Fibroblast of upper back skin (primary cell): Measurements from ENCODE around the gene SBF1.
"Not testable (repeated sequence)": the region's sequence is repeated elsewhere in the genome, so short reads cannot be mapped to it uniquely, and the experiment has no call there.

Experiments
- DNase-seq: peaks from one replicate; pipeline ENCODE4 v3.0.0-alpha.2; 2013

Gene SBF1

DNA sequence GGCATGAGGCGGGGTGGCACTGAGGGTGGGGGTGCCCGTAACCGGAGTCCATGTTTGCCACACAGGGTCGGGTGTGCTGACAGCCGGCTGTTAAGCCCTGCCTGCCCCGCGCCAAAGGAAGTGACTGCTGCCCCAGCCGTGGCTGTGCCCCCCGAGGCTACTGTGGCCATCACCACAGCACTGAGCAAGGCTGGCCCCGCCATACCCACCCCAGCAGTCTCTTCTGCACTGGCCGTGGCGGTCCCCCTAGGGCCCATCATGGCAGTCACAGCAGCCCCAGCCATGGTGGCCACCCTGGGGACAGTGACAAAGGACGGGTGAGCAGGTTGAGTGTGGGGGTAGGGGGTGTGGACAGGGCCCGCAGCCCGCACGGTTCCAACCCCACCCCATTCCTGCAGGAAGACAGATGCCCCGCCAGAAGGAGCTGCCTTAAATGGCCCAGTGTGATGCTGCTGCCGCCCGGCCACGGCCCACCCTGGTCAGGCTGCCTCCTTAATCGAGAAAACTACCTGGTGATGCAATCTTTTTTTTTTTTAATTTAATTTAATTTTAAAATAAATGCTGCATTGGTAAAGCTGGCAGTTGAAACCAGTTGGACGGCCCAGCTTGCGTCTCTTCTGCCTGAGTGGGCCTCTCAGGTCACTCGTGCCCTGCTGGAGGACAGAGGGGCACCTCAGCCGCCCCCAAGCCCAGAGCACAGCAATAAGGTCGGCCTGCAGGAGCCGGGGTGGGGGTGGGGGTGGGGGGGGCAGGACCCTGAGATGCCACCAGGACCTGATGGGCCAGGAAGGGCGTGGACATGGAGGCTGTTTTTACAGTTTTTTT is 30.8 kb downstream of the SBF1 start:
- DNase-seq, result no peak

- no peak for DNase-seq
These were observed 31.6 kb downstream of the SBF1 start for GRCh38 chr22:50443197-50443596.

DNA sequence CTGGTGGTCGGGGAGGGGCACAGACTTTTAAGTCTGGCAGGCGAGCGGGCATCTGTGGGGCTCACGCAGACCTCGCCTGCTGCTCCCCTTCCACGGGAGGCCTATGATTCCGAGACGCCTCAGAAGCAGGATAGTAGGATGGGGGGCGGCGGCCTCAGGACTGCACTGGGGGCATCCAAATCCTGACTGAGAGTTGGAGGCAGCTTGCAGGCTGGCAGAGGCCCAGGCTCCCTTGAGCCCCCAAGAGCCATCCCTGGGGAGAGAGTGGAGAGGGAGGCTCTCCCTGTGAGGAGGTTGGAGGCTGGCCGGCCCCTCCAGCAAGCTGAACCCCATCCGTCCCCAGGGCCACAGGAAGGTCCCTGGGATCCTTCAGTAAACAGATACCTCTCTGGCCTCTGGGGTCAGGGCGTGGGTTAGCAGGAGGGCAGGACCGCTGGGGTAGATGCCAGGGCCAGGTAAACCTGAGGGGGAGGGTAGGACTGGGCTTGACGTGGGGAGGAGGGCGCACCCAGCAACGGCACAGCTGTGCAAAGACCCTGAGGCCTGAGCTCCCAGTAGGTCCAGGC is 33.3 kb downstream of the SBF1 start:
- no peak for DNase-seq

DNA sequence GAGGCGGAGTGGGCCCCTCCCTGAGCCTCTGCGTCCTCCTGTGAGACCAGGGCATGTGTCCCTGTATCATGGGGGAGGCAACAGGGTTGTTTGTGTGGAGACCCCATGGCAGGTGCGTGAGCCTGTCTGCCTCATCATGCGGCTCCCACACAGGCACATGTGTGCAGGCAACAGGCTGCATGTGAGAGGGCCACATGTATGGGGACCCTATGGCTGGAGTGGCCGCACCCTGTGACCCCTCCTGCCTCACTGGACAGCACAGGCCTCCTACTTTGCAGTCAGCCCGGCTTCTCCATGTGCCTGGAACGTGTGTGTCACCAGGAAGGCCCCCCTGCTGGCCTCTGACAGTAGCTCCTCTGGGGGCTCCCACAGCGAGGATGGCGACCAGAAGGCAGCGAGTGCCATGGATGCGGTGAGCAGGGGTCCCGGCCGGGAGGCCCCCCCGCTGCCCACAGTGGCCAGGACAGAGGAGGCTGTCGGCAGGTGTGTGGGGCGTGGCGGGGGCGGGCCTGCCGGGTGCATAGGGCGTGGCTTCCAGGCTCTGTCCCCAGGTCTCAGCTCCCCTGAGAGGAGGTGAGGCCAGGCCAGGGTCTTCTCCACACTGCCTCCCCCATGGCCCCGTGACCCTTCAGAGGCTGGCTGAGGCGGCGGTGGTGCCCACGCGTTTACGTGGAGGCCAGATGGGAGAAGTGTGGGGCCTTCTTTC is 34.1 kb downstream of the SBF1 start:
- DNase-seq, result no peak

GRCh38 chr22:50439871-50440331 is 34.9 kb downstream of the SBF1 start:
- no peak for DNase-seq

- DNase-seq, result no peak
These were observed 35.4 kb downstream of the SBF1 start for GRCh38 chr22:50439314-50439870.

DNA sequence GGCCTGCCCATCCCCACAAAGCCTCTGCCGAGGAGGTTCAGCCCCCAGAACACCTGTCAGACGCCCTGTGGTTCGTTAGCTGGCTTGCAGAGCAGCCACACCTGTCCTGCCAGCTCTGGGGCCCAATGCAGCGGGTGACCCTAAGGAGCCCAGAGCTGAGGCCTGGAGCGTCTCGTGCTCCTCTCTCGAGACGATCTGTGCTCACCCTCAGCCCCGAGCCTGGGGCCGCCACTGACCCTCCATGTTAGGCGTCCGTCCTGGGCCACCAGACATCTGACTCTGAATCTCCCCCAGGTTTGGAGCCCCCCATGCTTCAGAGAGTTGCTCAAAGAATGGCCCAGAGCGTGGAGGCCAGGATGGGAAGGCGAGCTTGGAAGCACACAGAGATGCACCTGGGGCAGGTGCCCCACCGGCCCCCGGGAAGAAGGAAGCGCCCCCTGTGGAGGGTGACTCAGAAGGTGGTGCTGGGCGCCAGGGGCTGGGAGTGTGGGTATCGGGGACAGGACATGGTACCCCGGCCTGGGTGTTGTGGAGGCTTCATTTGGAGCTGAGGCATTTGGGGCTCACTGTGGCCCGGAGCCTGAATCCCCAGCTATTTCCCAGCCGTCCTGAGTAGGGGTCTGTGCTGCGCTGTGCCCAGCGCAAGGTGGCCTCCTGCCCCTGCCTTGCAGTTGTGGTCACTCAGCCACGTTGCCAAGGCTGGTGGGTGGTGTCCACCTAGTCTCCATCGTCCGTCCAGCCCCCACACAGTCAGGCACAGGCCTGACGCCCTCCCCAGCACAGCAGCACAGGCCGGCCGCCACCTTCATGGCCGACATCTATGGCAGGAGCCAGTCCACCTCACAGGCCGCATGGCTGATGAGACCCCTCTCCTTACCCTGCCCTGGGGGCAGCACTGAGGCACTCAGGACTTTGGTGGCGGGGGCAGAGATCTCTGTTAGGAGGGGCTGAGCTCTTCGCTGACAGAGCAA is 36.2 kb downstream of the SBF1 start:
- DNase-seq, result no peak

- no peak for DNase-seq
These were observed 37.1 kb downstream of the SBF1 start for GRCh38 chr22:50437511-50438304.

- no peak for DNase-seq
These were observed 37.9 kb downstream of the SBF1 start for GRCh38 chr22:50436841-50437341.

DNA sequence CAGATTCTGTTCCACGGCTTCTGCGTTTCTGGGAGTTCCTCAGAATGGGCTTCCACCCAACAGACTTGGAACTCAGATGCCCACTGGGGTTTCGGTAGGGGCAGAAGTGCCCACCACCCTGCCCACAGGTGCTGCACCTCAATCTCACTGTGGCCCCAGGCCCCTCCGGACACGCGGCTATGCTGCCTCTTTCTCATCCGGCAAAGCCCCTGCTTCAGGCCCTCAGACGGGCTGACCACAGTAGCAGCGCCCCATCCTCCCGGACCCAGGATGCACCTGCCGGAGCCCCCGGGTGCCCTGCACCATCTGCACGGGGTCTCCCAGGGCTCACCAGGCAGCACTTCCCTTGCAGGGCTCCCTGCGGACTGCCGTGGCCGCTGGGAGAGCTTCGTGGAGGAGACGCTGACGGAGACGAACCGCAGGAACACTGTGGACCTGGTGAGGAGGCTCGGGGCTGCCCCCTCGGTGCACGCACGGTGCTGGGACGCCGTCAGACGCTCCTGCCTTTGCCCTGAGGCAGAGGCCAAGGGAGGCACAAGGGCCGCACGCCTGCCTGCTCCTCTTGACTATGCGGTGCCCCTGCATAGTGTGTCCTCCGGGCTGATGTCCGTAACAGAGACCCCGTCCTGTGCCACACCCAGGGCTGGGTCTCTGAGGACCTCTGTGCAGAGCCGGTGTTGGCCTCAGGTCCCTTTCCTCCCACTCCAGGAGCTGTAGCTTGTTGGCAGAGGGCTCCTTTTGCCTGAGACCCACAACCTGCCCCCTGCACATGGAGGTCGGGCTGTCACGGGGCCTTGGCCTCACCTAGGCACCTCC is 38.6 kb downstream of the SBF1 start:
- no peak for DNase-seq

GRCh38 chr22:50435291-50436014 is 39.4 kb downstream of the SBF1 start:
- DNase-seq, result no peak

DNA sequence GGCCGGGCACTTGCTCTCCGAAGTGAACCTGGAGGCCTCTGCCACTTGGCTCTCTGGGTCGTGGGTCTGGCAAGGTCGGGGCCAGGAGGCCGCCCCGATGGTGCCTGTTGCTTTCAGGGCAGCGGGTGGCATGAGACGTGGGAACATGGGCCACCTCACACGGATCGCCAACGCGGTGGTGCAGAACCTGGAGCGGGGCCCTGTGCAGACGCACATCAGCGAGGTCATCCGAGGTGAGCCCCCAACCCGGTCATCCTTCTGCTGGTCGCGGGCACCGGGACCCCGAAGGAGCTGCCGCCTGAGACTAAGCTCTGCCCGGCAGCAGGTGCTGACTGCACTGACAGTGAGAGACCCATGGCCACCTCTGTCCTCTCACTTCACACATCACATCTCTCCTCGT is 40.0 kb downstream of the SBF1 start:
- no peak for DNase-seq

GRCh38 chr22:50432877-50433510 is 41.8 kb downstream of the SBF1 start:
- DNase-seq, result not testable (repeated sequence)

DNA sequence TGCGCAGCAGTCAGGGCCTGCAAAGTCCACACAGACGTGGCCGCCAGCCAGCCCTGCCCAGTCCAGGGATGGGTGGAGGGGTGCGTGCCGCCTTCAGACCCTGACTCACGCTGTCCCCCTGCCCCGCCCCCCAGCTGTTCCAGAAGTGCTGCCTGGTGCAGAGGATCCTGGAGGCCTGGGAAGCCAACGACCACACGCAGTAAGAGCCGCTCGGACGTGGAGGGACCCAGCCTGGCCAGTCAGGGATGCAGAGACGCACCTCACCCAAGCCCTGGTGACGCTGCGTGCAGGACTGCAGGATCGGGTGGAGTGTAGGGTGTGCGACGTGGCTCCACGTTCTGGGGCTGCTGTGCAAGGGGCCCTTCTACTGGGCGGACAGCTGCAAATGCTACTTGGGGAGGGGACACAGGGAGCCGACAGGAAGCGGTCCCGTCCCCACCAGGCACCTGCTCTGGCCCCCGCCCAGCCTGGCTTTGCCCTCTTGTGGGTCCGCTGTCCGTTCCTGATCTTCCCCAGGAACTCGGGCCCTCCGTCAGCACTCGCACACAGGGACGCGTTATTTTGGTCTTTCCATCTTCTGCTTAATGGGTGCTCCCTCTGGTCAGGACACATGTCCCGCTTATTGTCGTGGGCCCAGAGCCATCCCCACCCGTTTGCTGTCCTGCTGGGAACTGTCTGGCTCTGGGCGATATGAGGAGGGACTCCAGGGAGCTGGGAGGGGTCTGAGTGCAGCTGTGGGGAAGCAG is 42.5 kb downstream of the SBF1 start:
- DNase-seq, result no peak

DNA sequence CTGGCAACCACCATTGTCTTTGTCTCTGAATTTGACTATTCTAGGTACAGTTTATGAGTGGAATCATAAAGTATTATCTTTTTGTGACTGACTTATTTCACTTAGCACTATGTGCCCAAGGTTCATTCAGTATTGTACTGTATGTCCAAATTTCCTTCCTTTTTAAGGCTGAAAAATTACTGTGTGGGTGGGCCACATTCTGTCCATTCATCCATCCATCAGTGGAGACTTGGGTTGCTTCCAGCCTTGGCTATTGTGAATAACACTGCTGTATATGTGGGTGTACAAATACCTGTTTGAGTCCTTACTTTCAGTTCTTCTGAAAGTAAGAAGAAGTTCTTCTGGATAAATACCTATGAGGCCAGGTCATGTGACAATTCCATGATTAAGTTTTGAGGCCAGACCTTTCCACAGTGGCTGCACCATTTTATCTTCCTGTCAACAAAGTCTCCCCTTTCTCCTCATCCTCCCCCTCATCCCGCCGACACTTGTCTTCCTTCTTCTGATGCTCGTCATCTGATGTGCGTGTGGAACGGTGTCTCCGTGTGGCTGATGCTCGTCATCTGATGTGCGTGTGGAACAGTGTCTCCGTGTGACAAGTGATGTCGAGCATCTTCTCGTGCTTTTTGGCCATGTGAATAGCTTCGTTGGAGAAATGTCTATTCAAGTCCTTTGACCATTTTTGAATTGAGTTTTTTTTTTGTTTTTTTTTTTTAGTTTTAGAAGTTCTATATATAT is 49.5 kb downstream of the SBF1 start:
- DNase-seq, result no peak

GRCh38 chr22:50423956-50424355 is 50.9 kb downstream of the SBF1 start:
- no peak for DNase-seq

DNA sequence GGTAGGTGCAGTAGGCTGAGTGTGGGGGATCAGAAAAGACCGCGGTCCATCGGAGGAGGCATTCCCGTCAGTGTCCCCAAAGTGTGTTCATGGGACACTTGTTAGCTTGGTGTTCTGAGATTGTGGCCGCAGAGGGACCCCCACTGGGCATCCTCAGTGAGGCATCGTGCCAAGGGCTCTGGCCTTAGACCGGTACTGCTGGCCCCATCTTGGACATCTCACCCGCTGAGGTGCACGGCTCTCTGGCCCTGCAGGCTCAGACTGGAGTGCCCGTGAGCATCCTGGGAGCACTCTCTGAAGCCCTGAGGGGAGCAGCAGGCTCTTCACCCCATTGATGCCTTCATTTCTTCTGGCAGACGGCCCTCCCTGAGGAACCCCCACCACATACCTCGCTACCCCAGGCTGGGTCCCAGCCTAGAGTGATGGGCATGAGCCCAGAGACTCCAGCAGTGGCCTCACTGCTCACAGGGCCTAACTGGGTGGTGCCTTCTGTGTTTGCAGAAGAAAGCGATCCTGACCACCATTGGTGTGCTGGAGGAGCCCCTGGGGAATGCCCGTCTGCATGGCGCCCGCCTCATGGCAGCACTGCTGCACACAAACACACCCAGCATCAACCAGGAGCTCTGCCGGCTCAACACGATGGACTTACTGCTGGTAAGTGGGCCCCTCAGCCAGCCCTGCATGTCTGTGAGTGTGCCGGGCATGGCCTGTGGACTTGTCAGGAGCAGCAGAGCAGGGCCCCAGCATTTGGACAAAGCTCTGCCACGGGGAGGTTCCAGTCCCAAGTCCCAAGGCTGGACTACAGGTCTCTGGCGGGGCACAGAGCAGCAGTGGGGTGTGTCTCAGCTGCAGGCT is 51.6 kb downstream of the SBF1 start:
- no peak for DNase-seq
